NCI-H2107 treated with DMSO at 0.1 percent for 48 hours (cell line): ENCODE data around the gene IL10RB.
"Not testable (repeated sequence)": the region's sequence is repeated elsewhere in the genome, so short reads cannot be mapped to it uniquely, and the experiment has no call there.

ENCODE experiments used
- DNase-seq: peaks from one replicate; lab custom pipeline; 2025; ENCODE audit not compliant: unreplicated experiment; lab: John Stamatoyannopoulos, UW

Gene IL10RB

DNA sequence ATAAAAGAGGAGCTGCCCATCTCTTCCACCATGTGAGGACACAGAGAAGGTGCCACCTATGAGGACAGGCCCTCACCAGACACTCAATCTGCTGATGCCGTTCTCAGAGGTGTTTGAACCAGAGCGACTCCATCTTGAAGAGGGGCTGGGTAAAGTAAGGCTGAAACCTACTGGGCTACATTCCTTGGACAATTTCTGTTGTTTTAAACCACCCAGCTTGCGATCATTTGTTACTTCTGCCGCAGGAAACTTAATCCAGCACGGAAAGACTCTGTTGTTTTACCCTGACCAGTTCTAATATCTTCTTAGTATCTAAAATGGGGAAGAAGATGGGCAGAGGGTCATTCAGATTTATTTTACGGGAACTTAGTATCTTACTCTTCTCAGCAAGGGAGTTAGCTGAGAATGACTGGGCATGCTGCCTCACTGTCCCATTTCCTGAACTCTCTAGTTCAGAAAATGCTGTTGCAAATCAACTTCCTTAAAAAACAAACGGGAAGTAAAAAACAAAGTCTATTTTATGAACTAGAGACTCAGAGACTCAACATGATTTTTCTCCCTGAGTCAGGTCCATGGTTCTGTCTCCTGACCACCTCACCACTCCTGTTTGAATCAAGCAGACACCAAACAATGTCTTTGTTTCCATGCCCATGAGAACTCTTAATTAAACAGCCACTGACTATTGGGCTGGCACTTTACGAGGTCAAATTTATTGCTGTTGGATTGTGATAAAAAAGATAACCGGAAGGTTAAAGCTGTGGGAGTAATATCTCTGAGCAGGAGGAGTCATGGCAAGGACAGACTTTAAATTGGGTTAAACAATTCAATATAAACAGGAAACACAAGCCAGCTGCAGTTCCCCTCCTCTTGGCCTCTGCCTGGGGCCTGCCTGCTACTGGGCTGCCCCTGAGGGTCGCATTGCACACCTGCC, 34.8 kb downstream of the IL10RB start:
- DNase-seq, result no peak

DNA sequence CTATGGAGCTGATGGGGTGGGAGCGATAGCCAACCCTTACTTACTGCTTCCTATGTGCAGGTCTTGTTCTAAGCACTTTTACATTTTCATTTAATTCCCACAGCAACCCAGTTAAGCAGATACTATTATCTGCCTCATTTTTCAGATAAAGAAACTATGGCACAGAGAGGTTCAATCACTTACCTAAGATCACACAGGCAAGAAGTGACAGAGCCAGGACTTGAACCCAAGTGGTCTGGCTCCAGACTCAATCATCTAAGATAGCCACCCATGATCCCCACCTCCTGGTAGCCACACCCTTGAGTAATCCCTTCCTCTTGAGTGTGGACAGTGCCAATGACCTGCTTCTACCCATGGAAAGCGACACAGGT, 35.5 kb downstream of the IL10RB start:
- DNase-seq, result no peak

DNA sequence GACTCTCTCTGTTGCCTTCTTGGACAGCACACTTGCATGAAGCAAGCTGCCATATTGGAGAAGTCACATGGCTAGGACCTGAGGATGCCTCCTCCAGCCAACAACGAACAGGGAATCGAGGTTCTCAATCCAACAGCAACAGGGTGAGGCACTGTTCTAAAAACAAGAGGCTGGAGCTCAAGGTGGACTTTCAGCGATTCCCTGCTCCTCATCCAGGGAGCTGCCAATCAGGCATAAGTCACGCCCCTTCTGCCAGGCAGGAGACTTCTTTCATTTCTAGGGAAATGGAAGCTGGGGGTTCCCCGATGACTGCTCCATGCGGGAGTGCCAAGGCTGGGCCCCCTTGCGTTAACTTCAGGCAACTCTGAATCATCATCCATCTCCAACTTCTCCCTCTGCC, 35.9 kb downstream of the IL10RB start:
- DNase-seq, result no peak

DNA sequence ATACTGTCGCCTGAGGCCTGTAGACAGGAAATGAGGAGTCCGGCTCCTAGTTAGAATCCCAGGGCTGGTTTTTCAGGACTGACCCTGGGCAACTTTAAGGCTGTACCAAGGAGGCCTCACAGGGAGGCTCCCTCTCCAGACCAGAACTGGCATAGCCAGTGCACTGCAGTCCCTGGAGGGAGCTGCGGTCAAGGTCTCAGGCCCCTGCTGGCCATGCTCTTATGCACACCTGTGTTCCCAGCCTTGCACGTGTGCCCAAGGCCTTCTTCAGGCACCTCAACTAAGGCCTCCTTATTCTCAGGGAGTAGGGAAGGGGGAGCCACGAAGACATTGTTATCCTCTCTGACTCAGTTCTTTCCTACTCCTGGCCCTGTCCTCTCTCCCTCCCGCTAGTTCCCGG, 36.6 kb downstream of the IL10RB start:
- no peak for DNase-seq

DNA sequence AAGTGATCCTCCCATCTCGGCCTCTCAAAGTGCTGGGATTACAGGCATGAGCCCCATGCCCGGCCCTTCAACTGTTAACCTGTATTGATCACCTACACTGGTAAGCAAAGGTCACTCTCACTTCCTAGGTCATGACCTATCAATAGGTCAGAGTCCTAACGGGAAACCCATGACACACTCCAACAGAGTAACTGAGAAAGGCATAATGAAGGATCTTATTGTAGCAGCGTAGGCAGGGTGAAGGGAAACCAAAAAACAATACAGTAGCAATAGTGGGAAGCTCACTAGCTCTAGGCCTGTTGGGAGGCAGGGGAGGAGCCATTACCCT, 39.1 kb downstream of the IL10RB start:
- DNase-seq, result no peak

DNA sequence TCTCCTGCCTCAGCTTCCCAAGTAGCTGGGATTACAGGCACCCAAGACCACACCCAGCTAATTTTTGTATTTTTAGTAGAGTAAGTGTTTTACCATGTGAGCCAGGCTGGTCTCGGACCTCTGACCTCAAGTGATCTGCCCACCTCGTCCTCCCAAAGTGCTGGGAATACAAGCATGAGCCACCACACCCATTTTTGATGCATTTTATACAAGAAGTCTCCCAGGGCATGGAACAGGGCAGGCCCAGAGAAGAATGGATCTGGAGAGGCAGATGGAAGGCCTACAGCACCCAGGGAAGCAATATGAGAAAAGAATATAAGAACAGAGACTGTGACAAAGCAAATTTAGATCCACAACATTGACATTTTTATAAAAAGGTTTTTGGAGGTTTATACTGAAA, 39.8 kb downstream of the IL10RB start:
- DNase-seq, result no peak

DNA sequence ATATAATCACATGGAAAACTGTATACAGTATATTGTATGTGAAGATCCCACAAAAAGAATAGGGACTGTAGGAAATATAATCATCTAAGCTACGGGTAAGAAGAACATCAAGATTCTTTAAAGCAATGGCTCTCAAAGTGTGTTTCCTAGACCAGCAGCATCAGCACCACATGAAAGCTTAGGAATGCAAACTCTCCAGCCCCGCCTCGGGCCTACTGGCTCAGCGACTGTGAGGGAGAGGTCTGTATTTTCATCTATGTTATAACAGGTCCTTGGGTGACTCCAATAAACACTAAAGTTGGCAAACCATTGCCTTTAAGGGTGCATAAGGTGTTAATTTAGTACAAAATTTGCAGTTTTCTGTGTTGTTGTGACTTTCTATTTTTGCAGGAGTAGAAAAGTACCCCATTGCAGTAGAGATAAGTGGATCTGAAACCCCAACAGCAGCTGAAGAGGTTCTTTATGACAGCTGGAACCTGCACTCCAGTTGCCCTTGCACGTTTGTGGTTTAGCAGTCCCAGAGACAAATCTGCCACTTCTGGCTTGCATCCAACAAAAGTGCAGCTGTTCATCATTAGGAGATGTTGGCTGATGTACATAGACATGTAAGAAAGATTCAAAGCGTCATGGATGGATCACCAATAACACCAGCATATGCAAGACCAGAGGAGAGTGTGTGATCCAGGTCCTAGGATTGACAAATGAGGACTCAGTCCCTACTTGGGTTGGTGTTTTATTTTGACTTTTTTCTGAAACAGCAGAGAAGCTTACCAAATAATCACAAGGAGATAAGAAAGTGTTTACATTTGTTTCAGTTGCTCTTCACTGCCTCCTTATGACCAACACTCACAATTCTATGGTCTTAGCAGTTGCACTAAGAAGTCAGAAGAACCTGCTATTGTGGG, 42.7 kb downstream of the IL10RB start:
- DNase-seq, result peak; percentile 95

DNA sequence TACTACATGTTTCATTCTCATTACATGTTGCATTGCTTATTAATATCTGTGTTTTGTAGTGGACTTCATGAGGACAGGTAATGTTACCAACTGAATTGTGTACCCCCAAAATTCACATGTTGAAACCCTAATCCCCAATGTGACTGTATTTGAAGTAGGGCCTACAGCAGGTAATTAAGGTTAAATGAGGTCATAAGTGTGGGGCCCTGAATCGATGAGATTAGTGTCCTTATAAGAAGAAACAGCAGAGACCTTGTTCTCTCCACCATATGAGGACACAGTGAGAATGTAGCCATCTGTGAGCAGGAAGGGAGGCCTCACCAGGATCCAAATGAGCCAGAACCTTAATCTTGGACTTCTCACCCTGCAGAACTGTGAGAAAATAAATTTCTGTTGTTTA, 43.6 kb downstream of the IL10RB start:
- no peak for DNase-seq

DNA sequence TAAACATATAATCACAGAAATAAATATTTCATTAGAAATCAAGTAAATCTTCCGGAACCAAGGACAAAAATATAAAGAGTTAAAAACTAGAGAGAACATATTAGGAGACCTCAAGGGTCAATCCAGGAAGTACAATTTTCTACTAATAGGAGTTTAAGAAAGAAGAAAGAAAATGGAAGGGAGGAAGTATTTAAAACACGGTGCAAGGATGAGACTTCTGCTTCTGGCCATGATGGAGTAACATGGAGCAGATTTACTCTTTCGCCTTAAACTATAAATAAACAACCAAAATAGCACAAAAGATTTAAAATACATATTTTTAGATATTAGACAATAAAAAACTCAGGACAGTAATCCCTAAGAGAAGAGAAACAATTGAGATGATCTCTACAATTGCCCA, 46.0 kb downstream of the IL10RB start:
- DNase-seq, result no peak

DNA sequence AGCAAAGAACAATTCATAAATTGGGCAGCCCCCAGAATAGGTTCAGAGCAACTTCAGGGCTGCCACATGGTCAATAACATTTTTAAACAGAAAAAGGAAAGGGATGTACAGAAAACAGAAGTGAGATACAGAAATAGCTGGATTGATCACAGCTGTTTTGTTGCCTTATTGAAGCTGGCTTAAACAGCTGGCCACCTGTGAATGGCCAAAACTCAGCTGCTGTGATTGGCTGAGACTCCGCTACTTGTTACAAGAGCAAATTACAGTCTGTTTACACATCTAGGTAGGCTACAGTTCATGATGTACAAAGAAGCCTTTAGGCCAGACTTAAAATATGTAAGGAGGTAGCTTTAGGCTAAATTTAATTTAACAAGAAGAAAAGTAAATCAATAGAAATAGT, 47.0 kb downstream of the IL10RB start:
- no peak for DNase-seq

DNA sequence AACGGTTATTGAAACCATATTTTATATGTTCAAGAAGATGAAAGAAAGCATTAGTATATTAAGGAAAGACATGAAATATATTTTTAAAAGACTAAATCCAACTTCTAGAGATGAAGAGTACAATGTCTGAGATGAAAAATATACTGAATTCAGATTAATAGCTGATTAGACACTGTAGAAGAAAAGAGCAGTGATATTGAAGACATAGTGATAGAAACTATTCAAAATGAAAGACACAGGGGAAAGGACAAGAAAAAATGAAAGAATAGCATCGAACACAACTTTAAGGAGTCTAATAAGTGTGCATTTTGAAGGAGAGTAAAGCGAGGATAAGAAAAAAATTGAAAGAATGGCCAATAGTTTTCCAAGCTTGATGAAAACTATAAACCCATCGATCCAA, 47.4 kb downstream of the IL10RB start:
- no peak for DNase-seq

DNA sequence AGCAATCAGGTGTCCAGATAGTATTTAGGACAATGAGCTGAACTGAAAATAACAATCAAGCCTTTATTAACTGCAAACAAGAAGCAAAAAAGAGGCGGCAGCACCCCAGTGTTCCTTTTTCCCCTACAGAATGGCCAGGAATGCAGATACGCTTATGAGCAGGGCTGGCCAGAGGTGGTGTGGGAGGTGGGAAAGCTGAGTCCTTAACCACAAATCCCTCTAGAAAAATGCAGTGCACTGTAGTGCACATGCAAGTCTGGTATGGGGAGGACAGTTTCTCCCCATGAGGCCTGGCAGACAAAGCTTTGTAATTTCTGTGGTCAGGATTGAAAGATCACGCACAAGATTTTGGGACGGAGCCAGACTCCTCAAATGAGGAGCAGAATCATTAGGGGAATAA, 47.9 kb downstream of the IL10RB start:
- no peak for DNase-seq

DNA sequence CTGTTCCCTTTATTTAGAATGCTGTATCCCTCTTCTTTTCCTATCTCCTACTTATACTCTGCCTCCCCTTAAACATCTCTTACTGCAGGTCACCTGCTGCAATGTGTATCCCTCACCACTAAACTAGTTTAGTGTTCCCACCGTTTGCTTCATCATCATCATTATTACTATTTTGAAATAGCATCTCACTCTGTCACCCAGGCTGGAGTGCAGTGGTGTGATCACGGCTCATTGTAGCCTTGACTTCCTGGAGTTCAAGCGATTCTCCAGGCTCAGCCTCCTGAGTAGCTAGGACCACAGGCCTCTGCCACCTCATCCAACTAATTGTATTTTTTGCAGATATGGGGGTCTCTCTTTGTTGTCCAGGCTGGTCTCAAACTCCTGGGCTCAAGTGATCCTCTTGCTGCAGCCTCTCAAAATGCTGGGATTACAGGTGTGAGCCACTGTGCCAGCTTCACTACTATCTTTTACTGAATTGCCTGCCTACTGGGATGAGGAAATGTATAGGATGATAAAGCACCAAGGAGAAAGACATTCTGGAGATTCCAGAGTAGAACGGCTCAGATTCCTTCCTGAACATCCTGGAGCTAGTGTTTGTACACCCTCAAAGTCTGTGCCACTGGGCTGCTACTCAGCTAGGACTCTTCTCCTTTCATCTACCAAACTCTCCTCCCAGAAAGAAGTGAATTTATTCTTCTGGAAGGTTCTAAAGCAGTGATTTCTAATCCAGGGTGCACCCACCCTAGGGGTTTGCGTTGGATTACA, 50.0 kb downstream of the IL10RB start:
- DNase-seq, result no peak

DNA sequence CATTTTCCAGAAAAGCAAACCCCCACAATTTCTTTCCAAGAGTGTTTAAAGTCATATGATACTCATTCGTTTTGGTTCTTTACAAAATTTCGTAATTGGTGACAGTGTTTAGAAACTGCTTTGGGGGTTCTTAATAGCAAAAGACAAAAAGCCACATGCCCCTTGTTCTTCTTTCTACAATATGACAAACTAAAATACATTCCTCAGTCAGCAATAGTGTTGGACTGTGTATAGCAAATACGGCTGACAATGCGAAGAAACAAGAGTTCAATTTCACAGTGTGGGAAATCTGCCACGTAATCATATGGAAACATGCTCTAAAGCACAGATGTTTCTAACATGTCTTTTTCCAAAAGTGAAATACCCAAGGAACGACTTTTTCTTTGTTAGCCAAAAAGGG, 51.0 kb downstream of the IL10RB start:
- no peak for DNase-seq

DNA sequence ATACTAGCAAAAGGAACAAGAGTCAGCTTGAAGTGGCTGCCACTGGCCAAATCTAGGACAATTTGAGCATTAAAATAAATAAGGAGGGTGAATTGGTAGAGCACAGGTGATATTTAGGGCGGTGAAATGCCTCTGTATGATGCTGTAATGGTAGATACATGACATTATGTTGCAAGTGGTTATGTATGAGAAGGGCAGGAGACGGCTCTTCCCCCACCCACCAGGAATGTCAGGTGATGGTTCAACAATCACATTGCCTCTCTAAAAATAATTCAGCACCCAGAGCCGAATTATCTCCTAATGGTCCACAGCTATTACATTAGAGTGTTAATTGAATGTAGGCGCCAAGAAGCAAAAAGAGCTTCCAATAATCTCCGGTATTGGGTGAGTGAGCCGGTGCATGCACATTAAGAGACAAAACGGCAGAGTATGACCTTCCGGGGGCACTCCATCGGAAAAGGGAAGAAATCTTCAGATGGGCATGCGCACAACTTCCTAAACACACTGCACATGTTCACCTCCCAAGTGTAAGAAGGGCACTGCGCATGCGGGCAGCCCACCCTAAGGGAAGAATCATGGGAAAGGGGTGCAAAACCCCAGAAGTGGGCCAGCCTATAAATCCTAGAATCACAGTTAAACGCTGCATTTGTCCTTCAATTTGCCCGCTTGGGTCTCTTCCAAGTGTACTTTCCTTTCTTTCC, 51.8 kb downstream of the IL10RB start:
- DNase-seq, result no peak

DNA sequence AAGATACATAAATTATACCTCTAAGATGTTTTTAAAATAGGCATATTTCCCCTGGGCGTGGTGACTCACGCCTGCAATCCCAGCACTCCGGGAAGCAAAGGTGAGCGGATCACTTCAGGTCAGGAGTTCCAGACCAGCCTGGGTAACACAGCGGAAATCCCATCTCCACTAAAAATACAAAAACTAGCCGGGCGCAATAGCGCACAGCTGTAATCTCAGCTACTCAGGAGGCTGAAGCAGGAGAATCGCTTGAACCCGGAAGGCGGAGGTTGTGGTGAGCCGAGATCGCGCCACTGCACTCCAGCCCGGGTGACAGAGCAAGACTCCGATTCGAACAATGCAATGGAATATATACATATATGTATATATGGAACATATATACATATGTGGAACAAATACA, 54.8 kb downstream of the IL10RB start:
- not testable (repeated sequence) for DNase-seq

DNA sequence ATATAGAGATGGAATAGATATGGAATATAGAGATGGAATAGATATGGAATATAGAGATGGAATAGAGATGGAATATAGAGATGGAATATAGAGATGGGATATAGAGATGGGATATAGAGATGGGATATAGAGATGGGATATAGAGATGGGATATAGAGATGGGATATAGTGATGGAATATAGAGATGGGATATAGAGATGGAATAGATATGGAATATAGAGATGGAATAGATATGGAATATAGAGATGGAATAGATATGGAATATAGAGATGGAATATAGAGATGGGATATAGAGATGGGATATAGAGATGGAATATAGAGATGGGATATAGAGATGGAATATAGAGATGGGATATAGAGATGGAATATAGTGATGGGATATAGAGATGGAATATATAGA, 57.4 kb downstream of the IL10RB start:
- not testable (repeated sequence) for DNase-seq

DNA sequence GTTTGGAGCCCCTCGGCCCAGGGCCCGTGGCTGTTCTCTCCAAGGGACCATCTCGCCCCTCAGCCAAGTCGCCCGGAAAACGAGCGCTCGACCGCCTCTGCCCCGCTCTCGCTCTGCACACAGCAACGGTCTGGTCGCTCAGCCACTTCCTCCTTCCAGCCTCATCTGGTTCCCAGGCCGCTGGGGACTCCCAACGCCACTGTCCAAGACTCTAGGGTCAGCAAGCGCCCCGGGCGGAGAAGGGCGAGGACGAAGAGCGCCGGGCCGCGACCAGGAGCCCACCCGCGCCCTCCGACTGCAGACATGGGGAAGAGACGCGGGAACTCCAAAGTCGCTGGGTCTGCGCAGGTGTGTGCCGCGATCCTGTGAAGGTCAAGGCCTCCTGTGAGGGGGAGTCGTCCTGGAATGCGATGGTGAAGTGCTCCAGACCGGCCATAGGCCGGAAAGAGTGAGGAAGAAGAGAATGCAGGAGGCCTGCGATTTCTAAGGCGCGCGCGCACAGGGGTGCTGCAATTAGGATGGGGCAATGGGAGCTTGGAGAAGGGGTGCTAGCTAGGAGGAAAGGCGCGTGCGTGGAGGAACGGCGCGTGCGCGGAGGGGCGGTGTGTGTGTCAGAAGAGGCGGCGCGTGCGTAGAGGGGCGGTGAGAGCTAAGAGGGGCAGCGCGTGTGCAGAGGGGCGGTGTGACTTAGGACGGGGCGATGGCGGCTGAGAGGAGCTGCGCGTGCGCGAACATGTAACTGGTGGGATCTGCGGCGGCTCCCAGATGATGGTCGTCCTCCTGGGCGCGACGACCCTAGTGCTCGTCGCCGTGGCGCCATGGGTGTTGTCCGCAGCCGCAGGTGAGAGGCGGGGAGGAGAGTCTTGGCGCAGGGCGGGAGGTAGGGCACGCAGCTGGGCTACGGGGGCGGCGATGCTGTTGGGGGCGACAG, 58.4 kb downstream of the IL10RB start, which contains the start of gene IFNAR1:
Gene IFNAR1 (plus strand): TSS at position 680 of the 931 bp plus-strand sequence. CDS start 86 bp downstream, at position 766.
- DNase-seq, result peak; percentile 99

DNA sequence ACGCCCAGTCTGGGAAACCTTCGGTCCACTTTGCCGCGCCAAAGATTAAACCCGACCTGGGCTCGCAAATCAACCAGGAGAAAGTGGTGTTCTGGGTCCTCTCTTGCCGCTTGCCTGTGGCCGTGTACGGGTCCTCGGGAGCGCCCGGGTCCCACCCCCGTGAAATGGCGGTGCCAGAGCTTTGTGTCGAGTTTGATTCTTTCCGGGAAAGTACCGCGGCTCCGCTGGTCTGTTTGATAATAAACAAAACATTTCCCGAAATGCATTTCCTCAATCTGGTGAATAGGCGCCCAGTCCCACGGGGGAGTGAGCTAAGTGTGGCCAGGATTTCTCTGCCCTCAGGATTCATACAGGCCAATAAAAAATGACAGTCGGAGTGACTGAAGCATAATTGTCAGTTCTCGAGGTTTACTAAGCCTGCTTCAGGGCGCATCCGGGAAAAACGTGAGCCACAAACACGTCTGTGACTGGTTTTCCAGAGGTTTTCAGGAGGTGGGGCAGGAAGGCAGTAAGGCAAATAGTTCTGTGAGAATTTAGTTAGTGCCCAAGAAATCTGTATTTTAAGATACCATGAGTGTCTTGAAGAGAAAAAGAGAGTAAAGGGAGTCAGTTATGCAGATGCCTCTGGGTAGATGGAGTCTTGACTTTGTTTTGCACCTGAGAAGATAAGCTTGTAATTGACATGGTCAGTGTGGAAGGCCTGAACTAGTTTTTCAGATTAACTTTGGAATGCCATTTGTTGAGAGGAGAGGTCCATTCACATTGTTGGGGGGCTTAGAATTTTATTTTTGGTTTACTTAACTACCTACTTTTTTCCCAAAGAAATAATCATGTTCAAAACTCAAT, 59.3 kb downstream of the IL10RB start:
- DNase-seq, result peak; percentile 63
